ENCODE data around the gene GPR135.

The GPR135 gene

GRCh38 chr14:59427653-59428580 is 37.3 kb downstream of the GPR135 start:
- in situ Hi-C loops (cut with HindIII; ENCODE audit: low pct_unique_long_range_greater_than_20kb, low sequenced_read_pairs), result no loop called here
- TF ChIP-seq JUND (IDR thresholded peaks at IDR 0.05; ENCODE audit: low read depth), result no peak
- no peak for DNase-seq (ENCODE audit: low read depth in 1 of 2, low spot score in 1 of 2)

DNA sequence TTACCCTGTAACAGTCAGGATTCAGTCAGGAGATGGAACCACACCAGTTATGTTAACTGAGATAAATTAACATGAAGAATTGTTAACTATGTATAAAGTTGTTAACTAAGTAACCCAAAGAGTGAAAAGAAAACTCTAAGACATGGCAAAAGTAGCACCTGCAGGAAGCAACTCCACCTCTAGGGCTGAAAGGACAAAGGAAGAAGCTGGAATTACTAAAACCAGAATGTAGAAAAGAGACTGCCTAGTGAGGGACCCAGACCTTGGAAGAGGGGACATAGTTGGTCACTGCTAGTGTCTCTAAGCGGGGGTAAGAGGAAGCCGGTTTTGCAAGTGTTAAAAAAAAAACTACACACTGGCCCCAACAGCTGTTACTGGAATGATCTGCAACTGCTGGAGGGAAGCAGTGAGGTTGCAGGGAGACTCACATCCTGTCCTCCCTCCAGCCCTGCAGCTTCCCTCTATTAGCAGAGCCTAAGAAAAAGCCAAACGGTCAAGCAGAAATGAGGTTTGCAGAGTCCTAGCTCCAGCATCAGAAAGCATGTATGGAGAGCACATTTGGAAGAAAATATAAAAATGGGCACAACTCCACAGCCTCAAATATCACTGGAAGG is 39.8 kb downstream of the GPR135 start:
- no peak for DNase-seq (ENCODE audit: low read depth in 1 of 2, low spot score in 1 of 2)
- in situ Hi-C loops (cut with HindIII; ENCODE audit: low pct_unique_long_range_greater_than_20kb, low sequenced_read_pairs), result no loop called here
- no peak for TF ChIP-seq JUND (IDR thresholded peaks at IDR 0.05; ENCODE audit: low read depth)

- in situ Hi-C loops (cut with HindIII; ENCODE audit: low pct_unique_long_range_greater_than_20kb, low sequenced_read_pairs), result no loop called here
- no peak for TF ChIP-seq JUND (IDR thresholded peaks at IDR 0.05; ENCODE audit: low read depth)
- DNase-seq (ENCODE audit: low read depth in 1 of 2, low spot score in 1 of 2), result no peak
Measured at GRCh38 chr14:59424341-59425071, 40.7 kb downstream of the GPR135 start.

- TF ChIP-seq JUND (IDR thresholded peaks at IDR 0.05; ENCODE audit: low read depth), result no peak
- DNase-seq (ENCODE audit: low read depth in 1 of 2, low spot score in 1 of 2), result peak in 1 of 2 experiments; percentile 15
- in situ Hi-C loops (cut with HindIII; ENCODE audit: low pct_unique_long_range_greater_than_20kb, low sequenced_read_pairs), result no loop called here
Measured at GRCh38 chr14:59422069-59422881, 42.9 kb downstream of the GPR135 start.

DNA sequence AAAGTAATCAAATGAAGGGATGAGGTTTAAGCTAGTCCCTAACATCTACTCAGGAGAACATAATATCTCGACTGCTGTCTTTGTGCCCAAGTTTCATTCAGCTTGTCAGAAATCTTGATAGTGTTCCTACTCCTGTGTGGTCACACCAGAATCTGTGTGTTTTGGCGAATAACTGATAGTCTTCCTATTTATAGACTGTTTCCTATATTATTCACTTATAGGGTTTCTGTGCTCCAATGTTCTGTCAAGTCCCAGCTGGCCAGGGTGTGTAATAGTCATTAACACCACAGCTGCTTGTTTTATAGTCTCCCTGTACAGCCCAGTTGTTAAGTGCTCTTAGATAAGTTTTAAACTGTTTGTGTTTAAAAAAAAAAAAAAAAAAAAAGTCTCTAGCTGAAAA is 45.9 kb downstream of the GPR135 start:
- in situ Hi-C loops (cut with HindIII; ENCODE audit: low pct_unique_long_range_greater_than_20kb, low sequenced_read_pairs), result no loop called here
- DNase-seq (ENCODE audit: low read depth in 1 of 2, low spot score in 1 of 2), result no peak
- no peak for TF ChIP-seq JUND (IDR thresholded peaks at IDR 0.05; ENCODE audit: low read depth)

GRCh38 chr14:59417311-59417710 is 47.9 kb downstream of the GPR135 start:
- in situ Hi-C loops (cut with HindIII; ENCODE audit: low pct_unique_long_range_greater_than_20kb, low sequenced_read_pairs), result no loop called here
- no peak for TF ChIP-seq JUND (IDR thresholded peaks at IDR 0.05; ENCODE audit: low read depth)
- no peak for DNase-seq (ENCODE audit: low read depth in 1 of 2, low spot score in 1 of 2)

DNA sequence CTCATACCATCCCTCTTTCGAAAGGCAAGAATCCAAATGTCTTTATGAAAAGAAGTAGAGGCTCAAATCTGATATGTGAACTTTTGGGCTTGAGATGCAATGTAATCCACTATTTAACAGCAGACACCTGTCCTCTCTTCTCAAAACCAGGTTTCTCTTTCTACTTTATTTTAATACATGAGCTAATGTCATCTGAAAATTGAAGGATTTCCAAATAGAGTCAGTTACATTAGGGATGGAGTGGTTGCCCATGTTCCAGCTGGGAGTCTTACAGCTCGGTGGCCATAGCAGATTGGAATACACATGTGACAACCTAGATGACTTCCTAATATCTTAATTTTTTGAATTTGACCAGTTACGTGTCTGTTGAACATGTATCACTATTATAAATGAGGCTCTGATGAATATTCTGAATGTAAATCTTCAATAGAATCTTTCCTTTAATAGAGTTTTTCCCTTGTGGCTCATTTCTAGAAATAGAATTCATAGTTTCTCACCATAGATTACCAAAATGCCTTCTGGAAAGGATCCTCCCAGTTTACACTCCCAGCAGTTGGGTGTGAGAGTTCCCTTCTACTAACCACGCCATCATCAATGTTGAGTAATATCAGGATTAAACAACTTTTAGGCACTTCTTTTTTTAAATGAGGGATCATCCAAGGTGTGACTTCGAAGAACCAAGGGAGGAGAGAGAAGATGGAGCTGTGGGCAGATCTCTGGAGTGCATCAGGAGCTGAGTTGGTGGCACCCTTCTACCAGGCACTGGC is 49.2 kb downstream of the GPR135 start:
- no peak for TF ChIP-seq JUND (IDR thresholded peaks at IDR 0.05; ENCODE audit: low read depth)
- in situ Hi-C loops (cut with HindIII; ENCODE audit: low pct_unique_long_range_greater_than_20kb, low sequenced_read_pairs), result no loop called here

More for the DNA sequence above, 49.2 kb downstream of the GPR135 start:
- DNase-seq (ENCODE audit: low read depth in 1 of 2, low spot score in 1 of 2), result no peak
